ENCODE measurements around the gene ATM.
"Not testable (repeated sequence)": the region's sequence is repeated elsewhere in the genome, so short reads cannot be mapped to it uniquely, and the experiment has no call there.

Gene ATM

DNA sequence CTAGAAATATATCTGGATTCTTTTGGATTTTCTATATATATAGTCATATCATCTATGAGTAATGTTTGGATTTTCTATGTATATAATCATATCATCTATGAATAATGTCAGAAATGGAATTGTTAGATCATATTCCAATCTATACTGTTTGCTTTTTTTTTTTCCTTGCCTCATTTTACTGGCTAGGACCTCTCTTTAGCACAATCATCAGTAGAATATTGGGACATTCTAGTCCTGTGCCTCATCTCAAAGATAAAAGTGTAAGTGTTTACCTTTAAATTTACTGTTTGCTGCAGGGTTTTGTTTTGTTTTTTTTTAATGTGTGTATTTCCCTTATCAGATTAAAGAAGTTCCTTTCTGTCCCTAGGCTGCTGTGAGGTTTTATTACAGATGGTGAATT, 147.4 kb downstream of the ATM start:
- in situ Hi-C loops (cut with MboI; ENCODE audit: low sequenced_read_pairs) = no loop called here

DNA sequence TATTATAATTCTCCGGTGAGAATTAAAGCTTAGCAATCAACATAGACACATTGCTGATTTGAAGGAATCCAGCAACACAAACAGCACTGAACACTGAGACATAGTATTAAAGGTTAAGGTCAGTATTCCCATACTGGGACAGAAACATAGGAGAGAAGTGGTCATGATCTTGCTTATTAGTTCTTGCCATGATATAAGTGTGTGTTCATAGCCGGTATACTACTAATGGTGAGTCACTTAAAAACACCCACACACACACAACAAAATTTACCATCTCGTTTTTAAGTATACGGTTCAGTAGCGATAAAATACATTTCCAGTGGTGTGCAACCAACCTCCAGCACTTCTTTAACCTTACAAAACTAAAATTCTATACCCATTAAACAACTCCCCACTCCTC, 148.1 kb downstream of the ATM start:
- in situ Hi-C loops (cut with MboI; ENCODE audit: low sequenced_read_pairs) = no loop called here

DNA sequence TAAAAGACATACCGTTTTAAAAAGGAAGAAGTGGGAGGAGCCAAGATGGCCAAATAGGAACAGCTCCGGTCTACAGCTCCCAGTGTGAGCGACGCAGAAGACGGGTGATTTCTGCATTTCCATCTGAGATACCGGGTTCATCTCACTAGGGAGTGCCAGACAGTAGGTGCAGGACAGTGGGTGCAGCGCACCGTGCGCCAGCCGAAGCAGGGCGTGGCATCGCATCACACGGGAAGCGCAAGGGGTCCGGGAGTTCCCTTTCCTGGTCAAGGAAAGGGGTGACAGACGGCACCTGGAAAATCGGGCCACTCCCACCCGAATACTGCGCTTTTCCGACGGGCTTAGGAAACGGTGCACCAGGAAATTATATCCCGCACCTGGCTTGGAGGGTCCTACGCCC, 150.6 kb downstream of the ATM start:
- in situ Hi-C loops (cut with MboI; ENCODE audit: low sequenced_read_pairs) = not testable (repeated sequence)

DNA sequence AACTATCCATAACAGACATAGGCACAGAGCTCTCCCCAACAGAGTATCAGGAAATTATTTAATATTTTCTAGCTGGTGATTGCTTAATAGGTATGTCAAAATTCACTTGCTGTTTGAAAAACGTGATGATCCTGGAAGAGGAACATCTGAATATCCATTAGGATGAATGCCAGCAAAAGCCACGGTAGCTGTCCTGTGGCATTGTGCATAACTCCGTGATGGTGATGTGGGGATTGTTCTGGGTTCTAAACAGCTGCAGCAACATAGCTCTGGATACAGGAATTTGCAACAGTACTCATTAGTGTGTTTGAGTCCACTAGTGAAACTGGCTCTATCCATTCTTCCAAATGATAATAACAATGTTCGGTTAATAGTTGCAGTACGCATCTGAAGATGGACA, 165.7 kb downstream of the ATM start:
- in situ Hi-C loops (cut with MboI; ENCODE audit: low sequenced_read_pairs) = no loop called here

DNA sequence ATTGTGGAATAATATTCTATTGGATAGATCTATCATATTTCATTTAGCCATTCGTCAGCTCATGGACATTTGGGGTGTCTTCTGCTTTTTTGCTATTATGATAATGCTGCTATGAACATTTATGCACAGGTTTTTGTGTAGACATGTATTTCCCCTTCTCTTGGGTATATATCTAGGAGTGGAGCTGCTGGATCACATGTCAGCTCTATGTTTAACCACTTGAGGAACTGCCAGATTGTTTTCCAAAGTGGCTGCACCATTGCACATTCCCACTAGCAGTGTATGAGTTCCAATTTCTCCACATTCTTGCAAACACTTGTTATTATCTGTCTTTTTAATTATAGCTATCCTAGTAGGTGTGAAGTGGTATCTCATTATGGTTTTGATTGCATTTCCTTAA, 169.5 kb downstream of the ATM start:
- in situ Hi-C loops (cut with MboI; ENCODE audit: low sequenced_read_pairs) = no loop called here

DNA sequence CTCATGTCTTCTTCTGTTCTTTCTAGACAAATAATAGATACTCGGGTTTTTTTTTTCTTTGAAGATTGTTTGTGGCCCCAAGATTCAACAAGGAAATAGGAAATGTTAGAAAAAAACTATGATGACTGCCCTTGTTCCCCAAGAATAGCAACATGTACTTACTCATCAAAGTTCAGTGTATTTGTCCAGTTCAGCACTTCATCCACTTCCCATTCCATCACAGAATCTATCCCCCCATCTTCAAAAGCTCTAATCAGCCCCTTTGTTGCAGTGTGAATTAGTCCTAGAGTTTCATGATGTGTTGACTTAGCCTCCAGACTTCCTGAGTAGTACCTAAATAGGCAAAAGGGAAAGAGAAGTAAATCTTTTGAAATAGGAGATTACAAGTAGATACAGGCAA, 170.2 kb downstream of the ATM start:
- in situ Hi-C loops (cut with MboI; ENCODE audit: low sequenced_read_pairs) = no loop called here

DNA sequence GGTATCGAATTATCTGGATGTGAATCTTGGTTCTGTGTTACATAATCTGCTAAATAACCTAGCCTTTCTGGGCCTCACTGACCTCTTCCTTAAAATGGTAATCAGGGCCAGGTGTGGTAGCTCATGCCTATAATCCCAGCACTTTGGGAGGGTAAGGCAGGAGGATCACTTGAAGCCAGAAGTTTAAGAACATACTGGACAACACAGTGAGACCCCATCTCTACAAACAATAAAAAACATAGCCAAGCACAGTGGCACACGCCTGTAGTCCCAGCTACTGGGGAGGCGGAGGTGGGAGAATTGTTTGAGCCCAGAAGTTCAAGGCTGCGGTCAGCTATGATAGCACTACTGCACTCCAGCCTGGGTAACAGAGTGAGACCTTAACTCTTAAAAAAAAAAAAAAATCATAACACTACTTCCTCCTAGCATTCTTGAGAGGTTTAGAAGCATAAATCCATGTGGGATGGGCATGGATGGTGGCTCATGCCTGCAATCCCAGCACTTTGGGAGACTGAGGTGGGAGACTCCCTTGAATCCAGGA, 171.9 kb downstream of the ATM start:
- in situ Hi-C loops (cut with MboI; ENCODE audit: low sequenced_read_pairs) = no loop called here

DNA sequence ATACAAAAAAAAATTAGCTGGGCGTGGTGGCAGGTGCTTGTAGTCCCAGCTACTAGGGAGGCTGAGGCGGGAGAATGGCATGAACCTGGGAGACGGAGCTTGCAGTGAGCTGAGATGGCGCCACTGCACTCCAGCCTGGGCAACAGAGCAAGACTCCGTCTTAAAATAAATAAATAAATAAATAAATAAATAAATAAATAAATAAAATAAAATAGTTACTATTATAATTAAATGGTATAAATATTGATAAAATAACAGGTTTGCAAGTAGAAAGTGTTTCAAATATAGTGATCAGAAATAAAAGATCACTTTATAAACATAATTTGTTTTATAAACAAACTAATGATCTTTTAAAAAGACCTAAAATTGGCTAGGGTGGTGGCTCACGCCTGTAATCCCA, 173.8 kb downstream of the ATM start:
- in situ Hi-C loops (cut with MboI; ENCODE audit: low sequenced_read_pairs) = not testable (repeated sequence)

DNA sequence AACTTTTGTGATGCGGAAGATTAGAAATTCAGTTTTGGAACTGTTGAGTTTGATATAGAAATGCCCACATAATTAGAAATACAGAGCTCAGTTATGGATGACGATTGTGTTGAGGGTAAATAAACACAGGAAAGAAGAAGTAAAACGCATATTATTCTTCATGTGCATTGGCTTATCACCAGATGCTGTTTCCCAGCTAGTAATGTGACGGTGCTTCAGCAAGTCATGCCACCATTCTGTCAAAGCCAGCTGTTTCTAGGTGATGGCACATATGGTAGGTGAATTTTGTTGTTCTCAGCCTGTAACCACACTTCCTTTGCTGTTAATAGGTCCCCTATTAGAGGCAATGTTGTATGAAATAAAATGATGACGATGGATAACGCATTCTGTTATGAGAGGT, 175.6 kb downstream of the ATM start:
- in situ Hi-C loops (cut with MboI; ENCODE audit: low sequenced_read_pairs) = no loop called here

DNA sequence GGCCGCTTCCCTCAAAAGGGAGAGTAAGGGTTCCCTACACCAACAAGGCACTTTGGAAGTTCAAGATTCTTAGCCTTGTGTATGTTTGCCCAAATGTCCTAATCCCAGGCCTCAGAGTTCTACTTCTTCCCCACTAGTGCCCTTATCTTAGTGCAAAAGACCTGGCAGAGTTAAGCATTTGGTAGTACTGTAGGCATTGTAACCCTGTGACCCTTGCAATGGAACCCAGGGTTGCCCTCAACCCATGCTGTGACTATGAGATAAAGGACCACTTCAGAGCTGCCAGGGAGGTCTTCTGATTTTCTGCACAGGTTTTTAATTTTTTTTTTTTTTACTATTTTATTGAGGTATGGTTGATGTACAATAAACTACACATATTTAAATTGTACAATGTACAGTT, 179.4 kb downstream of the ATM start:
- in situ Hi-C loops (cut with MboI; ENCODE audit: low sequenced_read_pairs) = no loop called here

DNA sequence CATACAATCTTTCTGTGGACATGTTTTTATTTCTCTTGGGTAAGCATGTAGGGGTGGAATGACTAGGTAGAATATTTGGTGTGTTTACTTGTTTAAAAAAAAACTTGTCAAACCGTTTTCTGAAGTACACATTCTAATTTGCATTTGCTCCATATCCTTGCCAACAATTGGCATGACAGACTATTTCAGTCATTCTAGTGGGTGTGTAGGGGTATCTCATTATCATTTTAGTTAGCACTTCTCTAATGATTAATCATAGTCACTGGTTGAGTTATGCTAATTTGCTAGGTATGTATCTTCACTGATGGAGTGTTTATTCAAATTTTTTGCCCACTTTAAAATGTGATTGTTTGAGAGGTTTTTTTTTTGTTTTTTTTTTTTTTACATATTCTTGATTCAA, 180.2 kb downstream of the ATM start:
- in situ Hi-C loops (cut with MboI; ENCODE audit: low sequenced_read_pairs) = no loop called here

DNA sequence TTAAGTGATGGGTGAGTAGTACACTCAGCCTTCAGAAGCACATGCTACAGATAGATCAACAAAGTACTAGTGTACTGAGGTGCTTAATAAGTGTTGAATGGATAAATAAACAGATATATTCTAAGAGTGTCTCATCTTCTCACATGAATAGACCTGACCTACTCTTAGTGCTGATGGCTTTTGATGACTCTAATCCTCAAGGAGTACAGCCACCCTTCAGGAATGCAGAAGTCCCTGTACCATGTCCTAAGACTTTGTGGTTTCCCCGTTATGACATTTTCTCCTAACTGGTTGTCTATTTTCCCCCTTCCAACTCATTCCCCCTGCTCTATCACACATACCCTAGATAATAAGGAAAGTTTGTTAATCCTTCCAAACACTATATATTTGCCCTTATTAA, 182.8 kb downstream of the ATM start:
- in situ Hi-C loops (cut with MboI; ENCODE audit: low sequenced_read_pairs) = no loop called here

DNA sequence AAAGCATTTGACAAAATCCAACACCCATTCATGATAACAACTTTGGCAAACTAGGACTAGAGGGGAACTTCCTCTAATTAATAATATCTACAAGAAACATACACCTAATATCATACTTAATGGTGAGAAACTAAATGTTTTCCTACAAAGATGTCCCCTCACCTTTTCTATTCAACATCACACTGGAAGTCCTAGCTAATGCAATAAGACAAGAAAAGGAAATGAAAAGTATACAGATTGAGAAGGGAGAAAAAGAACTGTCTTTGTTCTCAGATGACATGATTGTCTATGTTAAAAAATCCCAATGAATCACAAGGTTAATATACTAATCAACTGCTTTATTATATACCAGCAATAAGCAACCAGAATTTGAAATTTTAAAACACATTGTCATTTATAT, 192.1 kb downstream of the ATM start:
- in situ Hi-C loops (cut with MboI; ENCODE audit: low sequenced_read_pairs) = no loop called here

DNA sequence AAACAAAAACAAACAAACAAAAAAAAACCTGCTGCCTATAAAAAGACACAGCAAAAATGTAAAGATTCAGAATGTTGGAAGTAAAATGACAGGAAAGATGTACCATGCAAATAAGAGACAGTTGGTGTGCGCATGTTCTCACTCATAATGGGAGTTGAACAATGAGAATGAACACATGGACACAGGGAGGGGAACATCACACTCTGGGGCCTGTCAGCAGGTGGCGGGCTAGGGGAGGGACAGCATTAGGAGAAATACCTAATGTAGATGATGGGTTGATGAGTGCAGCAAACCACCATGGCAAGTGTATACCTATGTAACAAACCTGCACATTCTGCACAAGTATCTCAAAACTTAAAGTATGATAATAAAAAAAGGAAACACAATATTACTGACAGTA, 194.7 kb downstream of the ATM start:
- in situ Hi-C loops (cut with MboI; ENCODE audit: low sequenced_read_pairs) = not testable (repeated sequence)
